IMR-90 (cell line): ENCODE results near the gene BPIFA3. TPM values are rescaled to one million over a fixed set of nuclear protein-coding genes. Genes with fewer than 3 reads are reported as not detected.
A peak's percentile ranks its signal among the peaks of the same experiment; 100 is the strongest.

Source experiments
- ATAC-seq: fragments of 200-7000 bp; cut with Tn5 transposase; 2 replicates; pipeline ENCODE4 v1.9.1; 2020; ENCODE audit warnings: low read depth, mild to moderate bottlenecking, moderate library complexity
- BruUV-seq: library from RNA; stranded (reverse); fragments of 400-500 nt; replicated peaks from 2 replicates; lab custom pipeline; 2021; lab: Mats Ljungman, UMichigan
- CTCF ChIA-PET: fragments of 300-600 bp; formaldehyde crosslinking; extraction: SDS; loops from one replicate; lab custom pipeline; 2021; ENCODE audit warnings: antibody characterized with exemption; lab: Yijun Ruan, JAX
- POLR2A ChIA-PET: fragments of 300-600 bp; sonication (Branson Sonifier 250); formaldehyde crosslinking; loops from one replicate; lab custom pipeline; 2022; ENCODE audit warnings: antibody characterized with exemption; ENCODE audit not compliant: unreplicated experiment; lab: Charles Lee
- DNase-seq: peaks from one replicate; pipeline ENCODE4 v3.0.0; 2013
- H2AFZ ChIP-seq: replicated peaks from 2 replicates; pipeline ENCODE3; 2013; ENCODE audit warnings: low read length, mild to moderate bottlenecking; ENCODE audit not compliant: poor library complexity
- H2AK5ac ChIP-seq: 2 replicates; pipeline ENCODE4 v1.6.1; 2013; ENCODE audit warnings: low read depth, low read length, inconsistent platforms
- H2AK9ac ChIP-seq: replicated peaks from 2 replicates; pipeline ENCODE3; 2013; ENCODE audit warnings: mild to moderate bottlenecking, low read depth, low read length, moderate library complexity; ENCODE audit not compliant: poor library complexity
- H2BK120ac ChIP-seq: 2 replicates; pipeline ENCODE4 v1.6.1; 2013; ENCODE audit warnings: low read depth, low read length, inconsistent platforms
- H2BK15ac ChIP-seq: 3 replicates; pipeline ENCODE4 v1.6.1; 2013; ENCODE audit warnings: low read depth, low read length, inconsistent platforms
- H2BK20ac ChIP-seq: 2 replicates; pipeline ENCODE4 v1.6.1; 2013; ENCODE audit warnings: low read depth, mild to moderate bottlenecking, inconsistent platforms, low read length, moderate library complexity
- H2BK5ac ChIP-seq: 2 replicates; pipeline ENCODE4 v1.6.1; 2013; ENCODE audit warnings: mild to moderate bottlenecking, low read depth, low read length, inconsistent platforms; ENCODE audit not compliant: poor library complexity, severe bottlenecking
- H3K14ac ChIP-seq: replicated peaks from 2 replicates; pipeline ENCODE4 v1.6.1; 2013; ENCODE audit warnings: low read depth, low read length, inconsistent platforms
- H3K18ac ChIP-seq: 2 replicates; pipeline ENCODE4 v1.6.1; 2013; ENCODE audit warnings: low read depth, low read length, control low read depth
- H3K23ac ChIP-seq: 2 replicates; pipeline ENCODE4 v1.6.1; 2013; ENCODE audit warnings: low read depth, low read length, inconsistent platforms
- H3K27ac ChIP-seq: 2 replicates; pipeline ENCODE4 v1.5.1; 2013; ENCODE audit warnings: mild to moderate bottlenecking, control low read depth, low read length; ENCODE audit not compliant: insufficient read depth
- H3K27me3 ChIP-seq: 2 replicates; pipeline ENCODE4 v1.6.1; 2013; ENCODE audit warnings: low read length; ENCODE audit not compliant: control insufficient read depth, insufficient read depth
- H3K36me3 ChIP-seq: 2 replicates; pipeline ENCODE4 v1.6.1; 2013; ENCODE audit warnings: low read length, mixed read lengths; ENCODE audit not compliant: control insufficient read depth, insufficient read depth
- H3K4ac ChIP-seq: 2 replicates; pipeline ENCODE4 v1.6.1; 2013; ENCODE audit warnings: low read depth, low read length, inconsistent platforms
- H3K4me1 ChIP-seq: 2 replicates; pipeline ENCODE4 v1.6.1; 2013; ENCODE audit warnings: low read length, mixed read lengths; ENCODE audit not compliant: control insufficient read depth, insufficient read depth
- H3K4me2 ChIP-seq: 2 replicates; pipeline ENCODE4 v1.6.1; 2013; ENCODE audit warnings: low read depth, mild to moderate bottlenecking, control low read depth, low read length, moderate library complexity
- H3K4me3 ChIP-seq: 2 replicates; pipeline ENCODE4 v1.5.1; 2013; ENCODE audit warnings: low read depth, mild to moderate bottlenecking, control low read depth, low read length, moderate library complexity; ENCODE audit not compliant: insufficient read depth
- H3K56ac ChIP-seq: 2 replicates; pipeline ENCODE4 v1.6.1; 2013; ENCODE audit warnings: low read length, inconsistent platforms; ENCODE audit not compliant: insufficient read depth; ENCODE audit errors: extremely low read depth
- H3K79me1 ChIP-seq, 2 experiments: 2 replicates each; pipeline ENCODE4 v1.6.1; 2013; ENCODE audit warnings: low read length in 2 of 2, inconsistent platforms in 1 of 2, low read depth in 1 of 2
- H3K9ac ChIP-seq: 2 replicates; pipeline ENCODE4 v1.6.1; 2013; ENCODE audit warnings: low read depth, low read length, control low read depth
- H3K9me1 ChIP-seq: 2 replicates; pipeline ENCODE4 v1.6.1; 2013; ENCODE audit warnings: low read length, inconsistent platforms; ENCODE audit not compliant: insufficient read depth
- H3K9me3 ChIP-seq: 2 replicates; pipeline ENCODE4 v1.6.1; 2013; ENCODE audit warnings: low read length; ENCODE audit not compliant: control insufficient read depth, insufficient read depth
- H4K20me1 ChIP-seq: 2 replicates; pipeline ENCODE4 v1.6.1; 2013; ENCODE audit warnings: low read length, inconsistent platforms; ENCODE audit not compliant: insufficient read depth
- H4K5ac ChIP-seq: 2 replicates; pipeline ENCODE4 v1.6.1; 2013; ENCODE audit warnings: mild to moderate bottlenecking, low read depth, low read length, control low read depth
- H4K8ac ChIP-seq, 2 experiments: 2 replicates each; pipeline ENCODE4 v1.6.1; 2013; ENCODE audit warnings: low read depth in 2 of 2, low read length in 2 of 2, control low read depth in 1 of 2, inconsistent platforms in 1 of 2
- H4K91ac ChIP-seq: 2 replicates; pipeline ENCODE4 v1.6.1; 2013; ENCODE audit warnings: low read depth, low read length, inconsistent platforms; ENCODE audit not compliant: insufficient read depth
- BHLHE40 ChIP-seq: fragments of 150-350 bp; IDR thresholded peaks from 2 replicates; pipeline ENCODE4 v1.6.1; 2016; ENCODE audit warnings: mild to moderate bottlenecking, low read depth, low read length
- CEBPB ChIP-seq: IDR thresholded peaks from 2 replicates; pipeline ENCODE4 v1.6.1; 2012; ENCODE audit warnings: low read depth, low read length, improper control_type of control experiment
- CHD1 ChIP-seq: IDR thresholded peaks from 2 replicates; pipeline ENCODE4 v1.6.1; 2012; ENCODE audit warnings: low read depth, low read length, improper control_type of control experiment
- FOS ChIP-seq: fragments of 150-350 bp; IDR thresholded peaks from 2 replicates; pipeline ENCODE4 v1.6.1; 2016; ENCODE audit warnings: low read depth, low read length
- MAFK ChIP-seq: IDR thresholded peaks from 2 replicates; pipeline ENCODE4 v1.6.1; 2012; ENCODE audit warnings: low read depth, low read length, improper control_type of control experiment
- MAZ ChIP-seq: IDR thresholded peaks from 2 replicates; pipeline ENCODE4 v1.6.1; 2012; ENCODE audit warnings: low read depth, mild to moderate bottlenecking, low read length, improper control_type of control experiment, moderate library complexity, borderline replicate concordance
- MXI1 ChIP-seq: IDR thresholded peaks from 2 replicates; pipeline ENCODE4 v1.6.1; 2012; ENCODE audit warnings: low read depth, mild to moderate bottlenecking, low read length, moderate library complexity, borderline replicate concordance
- NFE2L2 ChIP-seq: fragments of 150-350 bp; IDR thresholded peaks from 2 replicates; pipeline ENCODE4 v1.6.1; 2016; ENCODE audit warnings: low read depth, mild to moderate bottlenecking, low read length
- POLR2A ChIP-seq: IDR thresholded peaks from 2 replicates; pipeline ENCODE4 v1.6.1; 2012; ENCODE audit warnings: mild to moderate bottlenecking, low read depth, low read length
- RAD21 ChIP-seq: IDR thresholded peaks from 2 replicates; pipeline ENCODE4 v1.6.1; 2012; ENCODE audit warnings: low read length, improper control_type of control experiment
- RCOR1 ChIP-seq: IDR thresholded peaks from 2 replicates; pipeline ENCODE4 v1.6.1; 2012; ENCODE audit warnings: mild to moderate bottlenecking, low read length, improper control_type of control experiment; ENCODE audit not compliant: insufficient replicate concordance
- RFX5 ChIP-seq: IDR thresholded peaks from 2 replicates; pipeline ENCODE4 v1.8.0; 2012; ENCODE audit warnings: low read depth, mild to moderate bottlenecking, low read length, moderate library complexity
- SMC3 ChIP-seq: fragments of 150-350 bp; IDR thresholded peaks from 2 replicates; pipeline ENCODE4 v1.6.1; 2016; ENCODE audit warnings: low read depth, mild to moderate bottlenecking, antibody characterized with exemption, low read length, moderate library complexity
- WGBS, 2 experiments: methylation state at CpG; one replicate each; pipeline versions ENCODE4 v1.1.5 to v1.1.7; 2013; ENCODE audit warnings: missing lambda C conversion rate in 2 of 2; ENCODE audit not compliant: insufficient read length in 1 of 2; ENCODE audit errors: extremely low coverage in 2 of 2; 5-methylcytosine and 5-hydroxymethylcytosine counted together
- dilution Hi-C: fragments of 300-500 bp; cut with HindIII; formaldehyde crosslinking; loops from one replicate; pipeline ENCODE4 v1.14.3; 2018; ENCODE audit warnings: low sequenced_read_pairs; ENCODE audit not compliant: unreplicated experiment
- in situ Hi-C: fragments of 300-500 bp; cut with MboI; formaldehyde crosslinking; loops from 3 replicates; pipeline ENCODE4 v1.14.3; 2019; ENCODE audit warnings: low sequenced_read_pairs, inconsistent platforms, mixed read lengths
- intact Hi-C: fragments of 100-400 bp; cut with micrococcal nuclease; formaldehyde crosslinking; loops from 2 replicates; pipeline ENCODE4 v1.10.0; 2022
- polyA plus RNA-seq, 3 experiments: library from polyadenylated mRNA; depleted of rRNA; stranded (reverse); fragments of >200 nt; gene quantifications; 2 replicates each; pipeline ENCODE4 v1.2.3, GENCODE V29; 2012; ENCODE audit warnings: low replicate concordance in 1 of 3
- total RNA-seq: library from RNA; depleted of rRNA; stranded (reverse); fragments of >200 nt; gene quantifications from 2 replicates; pipeline ENCODE4 v1.2.3, GENCODE V29; 2012
- TF ChIP-seq, protein P1 (sequence below): fragments of 150-350 bp; IDR thresholded peaks from 2 replicates; pipeline ENCODE4 v1.6.1; 2016; ENCODE audit warnings: low read depth, mild to moderate bottlenecking, low read length, moderate library complexity, borderline replicate concordance
- TF ChIP-seq, protein P2 (sequence below): fragments of 150-350 bp; IDR thresholded peaks from 2 replicates; pipeline ENCODE4 v1.6.1; 2017; ENCODE audit warnings: mild to moderate bottlenecking, antibody characterized with exemption, low read length, low read depth

The BPIFA3 gene
- total and polyA plus RNA-seq, 2 of the 4 experiments (the other 2 are of a cell fraction) = not detected

DNA sequence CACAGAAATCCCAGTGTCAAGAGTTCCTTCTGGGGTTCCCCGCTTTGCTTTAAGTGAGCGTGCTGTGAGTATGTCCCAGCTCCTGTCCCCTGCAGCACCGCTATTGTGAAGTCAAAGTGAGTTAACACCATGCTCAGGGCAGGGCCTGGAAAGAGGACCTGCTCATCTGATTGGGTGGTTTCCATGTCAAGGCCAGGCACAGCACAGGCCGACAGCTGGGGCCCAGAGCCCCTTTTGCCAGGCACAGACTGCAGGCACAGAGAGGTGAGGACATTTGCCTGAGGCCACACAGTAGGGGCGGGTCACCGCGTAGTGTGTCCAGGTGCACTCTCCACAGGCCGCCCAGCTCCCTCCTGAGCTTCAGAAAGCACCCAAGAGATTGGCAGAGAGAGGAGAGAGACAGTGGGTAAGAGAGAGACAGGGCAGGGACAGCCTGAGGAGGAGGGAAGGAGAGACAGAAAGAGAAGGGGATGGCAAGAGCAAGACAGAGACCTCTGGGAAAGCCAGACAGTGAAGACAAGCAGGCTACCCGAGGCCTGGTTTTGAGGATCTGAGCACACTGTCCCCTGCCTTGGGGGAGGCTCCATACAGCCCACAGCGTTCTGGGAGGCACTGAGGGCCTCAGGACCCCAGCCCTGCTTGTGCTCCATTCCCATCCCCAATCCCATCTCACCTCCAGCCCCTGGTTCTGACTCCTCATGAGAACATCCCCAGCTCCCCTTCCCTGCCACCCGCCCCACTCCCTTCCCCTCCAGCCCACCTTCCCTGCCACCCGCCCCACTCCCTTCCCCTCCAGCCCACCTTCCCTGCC lies 59.4 kb downstream of the BPIFA3 start:
- H2AK9ac ChIP-seq = no peak overlapping the region
- H3K23ac ChIP-seq = no peak overlapping the region
- no peak overlapping the region for H2BK120ac ChIP-seq
- H3K4me2 ChIP-seq = no peak overlapping the region
- H4K8ac ChIP-seq = no peak overlapping the region
- H3K9ac ChIP-seq = no peak overlapping the region
- TF ChIP-seq RAD21 = no peak
- no peak for TF ChIP-seq FOS
- no peak for TF ChIP-seq CEBPB
- TF ChIP-seq CHD1 = no peak
- TF ChIP-seq, protein P1, sequence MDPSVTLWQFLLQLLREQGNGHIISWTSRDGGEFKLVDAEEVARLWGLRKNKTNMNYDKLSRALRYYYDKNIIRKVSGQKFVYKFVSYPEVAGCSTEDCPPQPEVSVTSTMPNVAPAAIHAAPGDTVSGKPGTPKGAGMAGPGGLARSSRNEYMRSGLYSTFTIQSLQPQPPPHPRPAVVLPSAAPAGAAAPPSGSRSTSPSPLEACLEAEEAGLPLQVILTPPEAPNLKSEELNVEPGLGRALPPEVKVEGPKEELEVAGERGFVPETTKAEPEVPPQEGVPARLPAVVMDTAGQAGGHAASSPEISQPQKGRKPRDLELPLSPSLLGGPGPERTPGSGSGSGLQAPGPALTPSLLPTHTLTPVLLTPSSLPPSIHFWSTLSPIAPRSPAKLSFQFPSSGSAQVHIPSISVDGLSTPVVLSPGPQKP = no peak
- TF ChIP-seq RFX5 = no peak
- TF ChIP-seq MAFK = no peak
- TF ChIP-seq MAZ = no peak
- no peak for TF ChIP-seq BHLHE40
- TF ChIP-seq NFE2L2 = no peak
- no peak for TF ChIP-seq MXI1
- no peak for TF ChIP-seq RCOR1
- TF ChIP-seq SMC3 = no peak
- TF ChIP-seq, protein P2, sequence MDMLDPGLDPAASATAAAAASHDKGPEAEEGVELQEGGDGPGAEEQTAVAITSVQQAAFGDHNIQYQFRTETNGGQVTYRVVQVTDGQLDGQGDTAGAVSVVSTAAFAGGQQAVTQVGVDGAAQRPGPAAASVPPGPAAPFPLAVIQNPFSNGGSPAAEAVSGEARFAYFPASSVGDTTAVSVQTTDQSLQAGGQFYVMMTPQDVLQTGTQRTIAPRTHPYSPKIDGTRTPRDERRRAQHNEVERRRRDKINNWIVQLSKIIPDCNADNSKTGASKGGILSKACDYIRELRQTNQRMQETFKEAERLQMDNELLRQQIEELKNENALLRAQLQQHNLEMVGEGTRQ = no peak
- TF ChIP-seq POLR2A = no peak
- no peak overlapping the region for H3K4me3 ChIP-seq
- H4K5ac ChIP-seq = no peak overlapping the region
- H3K14ac ChIP-seq = no peak overlapping the region
- 45% methylated on average over 7 of the region's 12 CpGs; no CpG with 5 or more reads in 1 of the 2 experiments for WGBS, 2 experiments
- no peaks in the 10 kb centered on the region for H4K20me1 ChIP-seq
- H3K4ac ChIP-seq = no peak overlapping the region
- no peak overlapping the region for H3K56ac ChIP-seq
- H2BK15ac ChIP-seq = no peak overlapping the region
- DNase-seq = no peak
- H3K27me3 ChIP-seq = peaks cover 22% of the 10 kb centered on the region
- ChIA-PET POLR2A (no interaction called here), CTCF (no interaction called here)
- H4K91ac ChIP-seq = no peak overlapping the region
- H3K36me3 ChIP-seq = no peaks in the 10 kb centered on the region
- no peaks in the 10 kb centered on the region for H3K4me1 ChIP-seq
- no peak for ATAC-seq
- H2AFZ ChIP-seq = peak overlapping the region; percentile 19
- H2AK5ac ChIP-seq = no peak overlapping the region
- no peak overlapping the region for H2BK20ac ChIP-seq
- H3K9me1 ChIP-seq = no peaks in the 10 kb centered on the region
- intact Hi-C loops (no loop called here), dilution Hi-C loops (no loop called here), in situ Hi-C loops (no loop called here)
- H3K79me1 ChIP-seq = no peaks in the 10 kb centered on the region
- no peak overlapping the region for H2BK5ac ChIP-seq
- no peaks in the 10 kb centered on the region for H3K9me3 ChIP-seq
- BruUV-seq = no TSS peak
- no peak overlapping the region for H3K27ac ChIP-seq
- H3K18ac ChIP-seq = no peak overlapping the region
